ENCODE results near the gene HOXC9.
A peak's percentile ranks its signal among the peaks of the same experiment; 100 is the strongest.

Gene HOXC9

GRCh38 chr12:53989227-53990113 is 10.5 kb upstream of the HOXC9 start:
- DNase-seq: peak; percentile 30

GRCh38 chr12:53990311-53991076 is 9.5 kb upstream of the HOXC9 start:
- no peak for DNase-seq

- no peak for DNase-seq
Observed at GRCh38 chr12:53991077-53991460, 8.9 kb upstream of the HOXC9 start.

- DNase-seq: no peak
Observed at GRCh38 chr12:53992377-53992889, 7.5 kb upstream of the HOXC9 start.

- no peak for DNase-seq
Observed at GRCh38 chr12:53993162-53994008, 6.6 kb upstream of the HOXC9 start.

GRCh38 chr12:53994009-53994263 is 6.0 kb upstream of the HOXC9 start:
- DNase-seq: no peak

- DNase-seq: no peak
Observed at GRCh38 chr12:53994264-53995001, 5.5 kb upstream of the HOXC9 start.

GRCh38 chr12:53995002-53995377 is 5.0 kb upstream of the HOXC9 start:
- DNase-seq: no peak

GRCh38 chr12:53995378-53996239 is 4.4 kb upstream of the HOXC9 start:
- DNase-seq: no peak

- no peak for DNase-seq
Observed at GRCh38 chr12:53996240-53997203, 3.4 kb upstream of the HOXC9 start.

- DNase-seq: no peak
Observed at GRCh38 chr12:53997204-53998109, 2.5 kb upstream of the HOXC9 start.

- DNase-seq: no peak
Observed at GRCh38 chr12:53998110-53998899, 1.7 kb upstream of the HOXC9 start.

GRCh38 chr12:53998900-53999236 is 1.1 kb upstream of the HOXC9 start:
- DNase-seq: no peak

GRCh38 chr12:53999559-54000115 is 324 bp upstream of the HOXC9 start:
- no peak for DNase-seq

- no peak for DNase-seq
Observed at GRCh38 chr12:54001283-54002187, 1.6 kb downstream of the HOXC9 start.

GRCh38 chr12:54002278-54002914 is 2.4 kb downstream of the HOXC9 start:
- DNase-seq: no peak

All from CD4-positive, alpha-beta T cell treated with Interleukin-12 subunit alpha and Interleukin-12 subunit beta, for 1 hour (primary cell).